Common myeloid progenitor, CD34-positive (primary cell): ENCODE measurements around the gene PCDHA7.
A peak's percentile ranks its signal among the peaks of the same experiment; 100 is the strongest.
"Not testable (repeated sequence)": the region's sequence is repeated elsewhere in the genome, so short reads cannot be mapped to it uniquely, and the experiment has no call there.

Experiments
- CTCF ChIA-PET: fragments of 350-600 bp; sonication (Branson Sonifier 250); formaldehyde crosslinking; loops from one replicate; lab custom pipeline; 2021; ENCODE audit warnings: antibody characterized with exemption; lab: Charles Lee
- POLR2A ChIA-PET: fragments of 350-600 bp; sonication (Branson Sonifier 250); formaldehyde crosslinking; loops from one replicate; lab custom pipeline; 2021; ENCODE audit warnings: antibody characterized with exemption; lab: Charles Lee
- DNase-seq, 3 donors: peaks; one replicate each; pipeline versions ENCODE4 v3.0.0 to v3.0.0-alpha.2; 2013
- H3K27ac ChIP-seq, 2 experiments: 1 replicate in 1 of 2; 2 replicates in 1 of 2; pipeline ENCODE4 v1.7.0; 2013; ENCODE audit warnings: inconsistent platforms in 2 of 2, low read length in 2 of 2, mild to moderate bottlenecking in 2 of 2, low read depth in 1 of 2, moderate library complexity in 1 of 2; ENCODE audit not compliant: severe bottlenecking in 2 of 2, insufficient read depth in 1 of 2, poor library complexity in 1 of 2
- H3K27me3 ChIP-seq, 5 experiments: replicated peaks in 2 of 5; 1 replicate in 3 of 5; 2 replicates in 2 of 5; pipeline versions ENCODE4 v1.6.1 to v1.7.0; 2013; ENCODE audit warnings: low read length in 4 of 5, mild to moderate bottlenecking in 2 of 5, moderate library complexity in 2 of 5, inconsistent platforms in 1 of 5; ENCODE audit not compliant: insufficient read depth in 5 of 5, control insufficient read depth in 4 of 5
- H3K36me3 ChIP-seq, 4 experiments: 1 replicate in 2 of 4; 2 replicates in 2 of 4; pipeline versions ENCODE4 v1.6.1 to v1.7.0; 2013; ENCODE audit warnings: low read length in 3 of 4, control low read depth in 1 of 4, mild to moderate bottlenecking in 1 of 4; ENCODE audit not compliant: control insufficient read depth in 4 of 4, insufficient read depth in 4 of 4
- H3K4me1 ChIP-seq, 4 experiments: 1 replicate in 3 of 4; 2 replicates in 1 of 4; pipeline versions ENCODE4 v1.6.1 to v1.7.1; 2013; ENCODE audit warnings: low read length in 3 of 4, mild to moderate bottlenecking in 3 of 4, control low read depth in 1 of 4, inconsistent platforms in 1 of 4, moderate library complexity in 1 of 4; ENCODE audit not compliant: control insufficient read depth in 4 of 4, insufficient read depth in 4 of 4; ENCODE audit errors: control extremely low read depth in 1 of 4
- H3K4me3 ChIP-seq, 7 experiments: 1 replicate in 4 of 7; 2 replicates in 3 of 7; pipeline versions ENCODE4 v1.5.1 to v1.7.0; 2013; ENCODE audit warnings: mild to moderate bottlenecking in 7 of 7, low read length in 6 of 7, moderate library complexity in 6 of 7, inconsistent platforms in 2 of 7, low read depth in 2 of 7, control low read depth in 1 of 7; ENCODE audit not compliant: insufficient read depth in 4 of 7, control insufficient read depth in 1 of 7; ENCODE audit errors: extremely low read depth in 1 of 7
- H3K9me3 ChIP-seq, 5 experiments: 1 replicate in 4 of 5; 2 replicates in 1 of 5; pipeline versions ENCODE4 v1.6.1 to v1.7.1; 2013; ENCODE audit warnings: low read length in 4 of 5, mild to moderate bottlenecking in 2 of 5, inconsistent platforms in 1 of 5, low read depth in 1 of 5, moderate library complexity in 1 of 5; ENCODE audit not compliant: control insufficient read depth in 4 of 5, insufficient read depth in 2 of 5; ENCODE audit errors: control extremely low read depth in 1 of 5
- WGBS: methylation state at CpG from one replicate; pipeline ENCODE4 v1.1.5; 2013; ENCODE audit not compliant: insufficient coverage; 5-methylcytosine and 5-hydroxymethylcytosine counted together

Gene PCDHA7

GRCh38 chr5:140794595-140795258, 39.3 kb upstream of the PCDHA7 start, which contains the start of gene PCDHA2:
Gene PCDHA2, plus strand, starts transcription at chr5:140794852.
- DNase-seq = no peak
- 20% methylated on average over 25 of the region's 27 CpGs for WGBS
- POLR2A ChIA-PET = no interaction called here

DNA sequence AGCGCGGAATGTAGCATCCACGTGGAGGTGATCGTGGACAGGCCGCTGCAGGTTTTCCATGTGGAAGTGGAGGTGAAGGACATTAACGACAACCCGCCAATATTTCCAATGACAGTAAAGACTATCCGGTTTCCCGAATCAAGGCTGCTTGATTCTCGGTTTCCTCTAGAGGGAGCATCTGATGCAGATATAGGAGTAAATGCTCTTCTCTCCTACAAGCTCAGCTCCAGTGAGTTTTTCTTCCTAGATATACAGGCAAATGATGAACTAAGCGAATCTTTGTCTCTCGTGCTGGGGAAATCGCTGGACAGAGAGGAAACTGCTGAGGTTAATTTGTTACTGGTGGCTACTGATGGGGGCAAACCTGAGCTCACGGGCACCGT, 38.8 kb upstream of the PCDHA7 start:
- Histone ChIP-seq H3K27me3 (peaks cover 0 to 24% (median 3%) of the 10 kb centered on the region in 5 experiments), H3K4me3 (no peak overlapping the region), H3K9me3 (peaks cover 19 to 54% (median 29%) of the 10 kb centered on the region in 5 experiments), H3K36me3 (no peaks in the 10 kb centered on the region), H3K27ac (no peak overlapping the region), H3K4me1 (no peaks in the 10 kb centered on the region)
- 10% methylated on average over 5 of the region's 15 CpGs for WGBS
- POLR2A ChIA-PET = no interaction called here
- CTCF ChIA-PET = no interaction called here
- DNase-seq = no peak

More at GRCh38 chr5:140794595-140795258, 39.3 kb upstream of the PCDHA7 start, which contains the start of gene PCDHA2:
- Histone ChIP-seq H3K36me3 (no peaks in the 10 kb centered on the region), H3K4me1 (no peaks in the 10 kb centered on the region), H3K9me3 (peaks cover 19 to 56% (median 29%) of the 10 kb centered on the region in 5 experiments), H3K27me3 (peaks cover 2 to 25% (median 3%) of the 10 kb centered on the region in 5 experiments), H3K27ac (no peak within 1 kb of the TSS), H3K4me3 (no peak within 1 kb of the TSS)
- CTCF ChIA-PET = no interaction called here

- H3K27ac ChIP-seq, POLR2A ChIA-PET, H3K4me1 ChIP-seq, H3K4me3 ChIP-seq, DNase-seq, H3K36me3 ChIP-seq, CTCF ChIA-PET: not testable (repeated sequence)
- 54% methylated on average over 58 of the region's 72 CpGs for WGBS
- peaks cover 0 to 27% (median 3%) of the 10 kb centered on the region in 5 experiments for H3K27me3 ChIP-seq
- peaks cover 23 to 52% (median 33%) of the 10 kb centered on the region in 5 experiments for H3K9me3 ChIP-seq
These were observed 37.9 kb upstream of the PCDHA7 start for GRCh38 chr5:140796072-140796717.

- H3K4me1 ChIP-seq = no peaks in the 10 kb centered on the region
- WGBS = 55% methylated on average over 36 of the region's 39 CpGs
- peaks cover 0 to 32% (median 3%) of the 10 kb centered on the region in 5 experiments for H3K27me3 ChIP-seq
- CTCF ChIA-PET = no interaction called here
- no peak overlapping the region for H3K4me3 ChIP-seq
- POLR2A ChIA-PET = no interaction called here
- peaks cover 24 to 57% (median 39%) of the 10 kb centered on the region in 5 experiments for H3K9me3 ChIP-seq
- DNase-seq = no peak
- H3K36me3 ChIP-seq = no peaks in the 10 kb centered on the region
- no peak overlapping the region for H3K27ac ChIP-seq
These were observed 37.4 kb upstream of the PCDHA7 start for GRCh38 chr5:140796718-140797095.

DNA sequence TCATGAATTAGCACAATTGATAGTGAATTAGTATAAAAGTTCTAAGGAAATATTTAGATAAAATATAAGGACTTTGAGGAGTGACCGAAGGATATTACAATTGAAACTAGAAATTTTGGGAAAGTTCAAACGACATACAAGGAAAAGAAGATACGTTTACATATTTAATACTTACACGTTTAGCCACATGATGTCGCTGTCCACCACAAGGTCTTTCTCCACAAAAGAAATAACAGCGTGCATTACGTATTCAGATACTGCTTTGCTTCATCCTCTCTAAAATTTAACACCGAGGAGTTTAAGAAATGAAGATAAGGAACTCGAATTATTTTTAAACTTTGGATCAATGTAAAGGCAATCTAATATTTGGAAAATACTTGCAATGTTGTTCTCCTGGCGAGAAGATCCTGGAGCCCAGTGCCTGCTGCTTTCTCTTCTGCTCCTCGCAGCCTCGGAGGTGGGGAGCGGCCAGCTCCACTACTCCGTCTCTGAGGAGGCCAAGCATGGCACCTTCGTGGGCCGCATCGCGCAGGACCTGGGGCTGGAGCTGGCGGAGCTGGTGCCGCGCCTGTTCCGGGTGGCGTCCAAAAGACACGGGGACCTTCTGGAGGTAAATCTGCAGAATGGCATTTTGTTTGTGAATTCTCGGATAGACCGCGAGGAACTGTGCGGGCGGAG, 33.1 kb upstream of the PCDHA7 start, which contains the start of gene PCDHA3:
Gene PCDHA3 (plus strand): TSS at position 242 of the 678 bp plus-strand sequence.
- Histone ChIP-seq H3K36me3 (no peaks in the 10 kb centered on the region), H3K9me3 (peaks cover 10 to 47% (median 38%) of the 10 kb centered on the region in 5 experiments), H3K4me3 (no peak within 1 kb of the TSS), H3K27ac (no peak within 1 kb of the TSS), H3K27me3 (peaks cover 0 to 35% (median 0%) of the 10 kb centered on the region in 5 experiments), H3K4me1 (no peaks in the 10 kb centered on the region)
- peak in 2 of 3 donors; percentile 22 to 35 for DNase-seq
- ChIA-PET POLR2A (no interaction called here), CTCF (no interaction called here)
- WGBS = 25% methylated on average over 13 of the region's 29 CpGs

DNA sequence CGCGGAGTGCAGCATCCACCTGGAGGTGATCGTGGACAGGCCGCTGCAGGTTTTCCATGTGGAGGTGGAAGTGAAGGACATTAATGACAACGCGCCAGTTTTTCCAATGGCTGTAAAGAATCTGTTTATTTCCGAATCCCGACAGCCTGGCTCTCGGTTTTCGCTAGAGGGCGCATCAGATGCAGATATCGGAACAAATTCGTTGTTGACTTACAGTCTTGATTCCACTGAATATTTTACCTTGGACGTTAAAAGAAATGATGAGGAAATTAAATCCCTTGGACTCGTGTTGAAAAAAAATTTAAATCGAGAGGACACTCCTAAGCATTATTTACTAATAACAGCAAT, 32.6 kb upstream of the PCDHA7 start:
- no peak overlapping the region for H3K27ac ChIP-seq
- H3K4me1 ChIP-seq = no peaks in the 10 kb centered on the region
- peak in 1 of 3 donors; percentile 8 for DNase-seq
- H3K36me3 ChIP-seq = no peaks in the 10 kb centered on the region
- H3K4me3 ChIP-seq = no peak overlapping the region
- H3K27me3 ChIP-seq = peaks cover 0 to 31% (median 0%) of the 10 kb centered on the region in 5 experiments
- POLR2A ChIA-PET = no interaction called here
- WGBS = 13% methylated on average over 13 of the region's 16 CpGs
- CTCF ChIA-PET = no interaction called here
- peaks cover 10 to 47% (median 33%) of the 10 kb centered on the region in 5 experiments for H3K9me3 ChIP-seq
